Measurements from ENCODE around the gene TEPSIN.
A peak's percentile ranks its signal among the peaks of the same experiment; 100 is the strongest.

GRCh38 chr17:81200695-81201580 lies 37.9 kb downstream of the TEPSIN start:
- TF ChIP-seq ZNF282 (IDR thresholded peaks at IDR 0.05; ENCODE audit: partially characterized antibody) (no peak), CTCF (CRISPR knock-in tag; IDR thresholded peaks at IDR 0.05) (peak; percentile 65), NR2C2 (CRISPR knock-in tag; IDR thresholded peaks at IDR 0.05; ENCODE audit: borderline replicate concordance) (no peak), RELA (CRISPR knock-in tag; IDR thresholded peaks at IDR 0.05) (no peak), BRCA1 (CRISPR knock-in tag; IDR thresholded peaks at IDR 0.05) (no peak), ZNF414 (CRISPR knock-in tag; IDR thresholded peaks at IDR 0.05) (no peak), RBAK (CRISPR knock-in tag; IDR thresholded peaks at IDR 0.05) (no peak), PBX3 (CRISPR knock-in tag; IDR thresholded peaks at IDR 0.05; ENCODE audit: borderline replicate concordance) (no peak), ZNF7 (CRISPR knock-in tag; IDR thresholded peaks at IDR 0.05) (no peak), ZBTB33 (CRISPR knock-in tag; IDR thresholded peaks at IDR 0.05) (0 out of 2 replicates have a peak, but pooled peaks have one; percentile 29), CHD4 (IDR thresholded peaks at IDR 0.05; ENCODE audit: borderline replicate concordance, low read length) (no peak)
